Right lobe of liver (tissue), 4 donors: ENCODE data around the gene CLSTN2.

ENCODE experiments used
- CTCF ChIP-seq, 4 donors: fragments of 200-600 bp in 3 of 4; fragments of 450-650 bp in 1 of 4; IDR thresholded peaks; one replicate each; pipeline versions ENCODE4 v1.5.1 to v1.8.0; 2016 to 2022; ENCODE audit warnings: antibody characterized with exemption in 4 of 4, mild to moderate bottlenecking in 2 of 4
- POLR2A ChIP-seq: fragments of 450-650 bp; IDR thresholded peaks from one replicate; pipeline ENCODE4 v1.6.1; 2017; ENCODE audit warnings: antibody characterized with exemption, mild to moderate bottlenecking
- donor health status: DM: no; HTN: no; CAD: no.
- donor health status: DM: no; HTN: no; CAD: no.
- donor health status: DM: no; HTN: yes; CAD: no.

- TF ChIP-seq CTCF (IDR thresholded peaks at IDR 0.05): no peak
- no peak for TF ChIP-seq POLR2A
These were observed 355.1 kb downstream of the CLSTN2 start for GRCh38 chr3:140290105-140290504.
